HG02840 (cell line): ENCODE data around the gene GNE.
"Not testable (repeated sequence)": the region's sequence is repeated elsewhere in the genome, so short reads cannot be mapped to it uniquely, and the experiment has no call there.

Experiments
- ATAC-seq: cut with Tn5 transposase; IDR thresholded peaks from one replicate; pipeline ENCODE4 v1.9.1; 2021; ENCODE audit warnings: mild to moderate bottlenecking, moderate library complexity, moderate number of reproducible peaks; ENCODE audit not compliant: unreplicated experiment, low FRiP score

Gene GNE

DNA sequence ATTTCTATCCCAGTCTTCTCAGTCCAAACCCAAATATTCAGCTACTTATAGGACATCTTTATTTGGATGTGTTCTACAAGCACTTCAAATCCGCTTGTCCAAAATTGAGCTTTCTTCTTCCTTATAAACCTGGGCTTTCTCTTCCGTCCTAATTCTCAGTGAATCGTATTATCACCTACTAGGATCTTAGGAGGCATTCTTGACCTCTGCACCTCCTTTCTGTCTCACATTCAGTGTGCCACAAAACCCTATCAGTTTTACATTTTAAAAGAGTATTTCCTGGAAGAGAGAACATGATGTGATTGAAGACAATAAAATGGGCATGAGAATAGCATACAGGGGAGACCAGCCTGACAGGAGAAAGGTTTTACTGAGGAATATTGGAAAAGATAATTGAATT, 16.8 kb upstream of the GNE start:
- no peak for ATAC-seq

DNA sequence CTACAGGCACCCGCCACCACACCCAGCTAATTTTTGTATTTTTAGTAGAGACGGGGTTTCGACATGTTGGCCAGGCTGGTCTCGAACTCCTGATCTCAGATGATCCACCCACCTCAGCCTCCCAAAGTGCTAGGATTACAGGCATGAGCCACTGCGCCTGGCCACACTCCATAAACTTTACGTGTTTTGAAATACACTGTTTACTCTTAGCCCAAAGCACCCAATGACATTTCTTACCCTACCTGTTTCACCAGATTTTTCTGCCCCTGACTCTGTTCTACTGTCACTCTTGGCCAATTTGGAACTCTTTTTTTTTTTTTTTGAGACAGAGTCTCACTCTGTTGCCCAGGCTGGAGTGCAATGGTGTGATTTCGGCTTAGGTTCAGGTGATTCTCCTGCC, 15.1 kb upstream of the GNE start:
- not testable (repeated sequence) for ATAC-seq

DNA sequence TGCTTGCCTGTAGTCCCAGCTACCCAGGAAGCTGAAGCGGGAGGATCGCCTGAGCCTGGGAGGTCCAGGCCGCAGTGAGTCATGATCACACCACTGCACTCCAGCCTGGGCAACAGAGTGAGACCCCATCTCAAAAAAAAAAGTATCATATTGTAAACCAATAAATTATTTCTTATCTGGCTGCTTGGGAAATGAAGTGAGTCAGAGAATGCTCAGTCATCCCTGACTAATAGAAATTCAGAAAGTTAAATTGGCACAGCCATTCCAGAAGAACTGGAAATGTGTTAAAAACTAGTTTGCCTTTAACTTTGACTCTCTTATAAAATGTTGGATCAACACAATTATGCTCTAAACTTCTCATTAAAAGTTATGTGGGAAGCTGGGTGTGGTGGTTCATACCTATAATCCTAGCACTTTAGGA, 9.8 kb upstream of the GNE start:
- no peak for ATAC-seq

DNA sequence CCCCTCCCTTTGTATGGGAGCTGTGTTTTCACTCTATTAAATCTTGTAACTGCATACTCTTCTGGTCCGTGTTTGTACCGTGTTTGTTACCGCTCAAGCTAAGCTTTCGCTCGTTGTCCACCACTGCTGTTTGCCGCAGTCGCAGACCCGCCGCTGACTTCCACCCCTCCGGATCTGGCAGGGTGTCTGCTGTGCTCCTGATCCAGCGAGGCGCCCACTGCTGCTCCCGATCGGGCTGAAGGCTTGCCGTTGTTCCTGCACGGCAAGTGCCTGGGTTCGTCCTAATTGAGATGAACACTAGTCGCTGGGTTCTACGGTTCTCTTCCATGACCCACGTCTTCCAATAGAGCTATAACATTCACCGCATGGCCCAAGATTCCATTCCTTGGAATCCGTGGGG, 6.6 kb upstream of the GNE start:
- no peak for ATAC-seq

DNA sequence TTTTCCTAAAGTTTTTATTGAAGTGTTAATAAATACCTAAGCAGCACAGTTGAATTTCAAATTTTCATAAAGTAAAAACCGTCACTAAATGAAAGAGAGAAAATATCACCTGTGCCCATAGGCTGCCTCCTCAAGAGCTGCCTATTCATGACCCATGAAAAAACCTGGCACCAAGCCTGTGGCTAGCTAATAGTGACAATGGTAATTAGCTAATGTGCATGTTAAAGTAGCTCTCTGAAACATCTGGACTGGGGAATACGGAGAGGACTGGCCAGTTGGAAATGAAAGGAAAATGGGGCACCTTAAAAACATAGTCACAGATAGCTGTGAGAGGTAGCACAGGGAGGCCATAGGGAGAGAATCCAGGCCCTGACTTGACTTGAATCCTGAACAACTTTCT, 5.4 kb upstream of the GNE start:
- no peak for ATAC-seq

DNA sequence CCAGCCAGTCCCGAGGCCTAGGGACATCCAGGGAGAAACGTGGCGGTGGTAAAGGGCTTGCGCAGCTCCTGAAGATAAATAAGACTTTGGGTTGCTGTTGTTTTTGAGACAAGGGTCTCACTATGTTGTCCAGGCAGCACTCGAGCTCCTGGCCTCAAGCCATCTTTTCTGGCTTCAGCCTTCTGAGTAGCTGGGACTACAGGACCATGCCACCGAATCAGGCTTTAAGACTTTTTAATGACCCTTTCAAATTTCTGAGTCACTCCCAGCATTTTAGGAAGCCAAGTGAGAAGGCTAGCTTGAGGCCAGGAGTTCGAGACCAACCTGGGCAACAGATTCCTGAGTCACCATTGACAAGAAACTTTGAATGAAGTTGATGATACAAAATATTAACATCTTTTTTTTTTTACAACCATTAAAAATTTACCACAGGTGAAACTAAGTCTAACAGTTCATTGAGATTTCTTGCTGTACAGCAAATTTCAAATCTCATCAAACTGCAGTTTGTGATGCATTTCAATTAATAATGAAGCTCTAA, 817 bp upstream of the GNE start:
- no peak for ATAC-seq

DNA sequence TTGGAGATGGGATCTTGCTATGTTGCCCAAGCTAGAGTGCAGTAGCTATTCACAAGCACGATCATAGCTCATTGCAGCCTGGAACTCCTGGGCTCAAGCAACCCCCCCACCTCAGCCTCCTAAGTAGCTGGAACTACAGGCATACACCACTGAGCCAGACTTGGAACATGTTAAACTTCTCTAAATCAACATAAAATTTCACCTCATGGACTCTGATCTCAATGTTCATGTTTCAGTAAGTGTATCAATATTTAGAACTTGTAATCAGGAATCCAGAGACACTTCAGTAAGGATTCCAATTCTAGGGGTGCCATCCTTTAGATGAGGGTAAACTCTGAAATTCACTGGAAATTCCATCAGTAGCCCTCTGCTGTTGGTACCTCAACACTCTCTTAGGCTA, 6.8 kb downstream of the GNE start:
- no peak for ATAC-seq

DNA sequence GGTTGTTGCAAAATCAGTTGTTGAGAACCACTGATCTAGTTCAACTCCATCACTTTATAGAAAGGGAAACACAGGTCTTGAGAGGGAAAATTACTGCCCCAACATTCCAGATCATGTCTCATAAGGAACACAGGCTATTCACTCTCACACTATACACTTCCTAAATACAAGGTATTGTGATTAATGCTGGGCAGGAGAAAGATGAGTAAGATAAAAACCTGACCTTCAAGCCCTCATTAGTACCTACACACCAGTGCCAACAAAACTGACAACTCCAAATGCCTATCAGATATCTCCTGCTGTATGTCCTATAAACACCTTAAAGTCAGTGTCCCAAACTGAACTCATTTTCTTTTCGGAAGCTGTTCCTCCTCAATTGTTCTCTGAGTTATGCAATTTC, 8.2 kb downstream of the GNE start:
- ATAC-seq: no peak

DNA sequence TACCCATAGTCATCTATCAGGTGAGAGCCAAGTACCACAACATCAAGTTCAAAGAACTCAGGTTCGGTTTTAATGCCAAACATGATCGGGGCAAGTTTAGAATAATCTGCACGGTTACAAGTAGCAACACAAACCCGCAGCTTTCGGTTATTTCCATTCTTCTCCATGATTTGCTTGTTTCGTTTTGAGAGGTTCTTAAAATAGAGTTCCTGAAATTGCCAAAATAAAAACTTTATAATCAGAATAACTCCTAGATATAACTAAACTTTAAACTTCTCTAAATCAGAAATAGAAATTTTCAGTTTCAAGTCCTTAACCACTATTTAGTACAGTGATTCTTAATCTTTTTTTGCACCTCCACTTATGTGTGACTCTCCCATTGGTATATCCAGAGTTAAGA, 9.1 kb downstream of the GNE start:
- no peak for ATAC-seq

DNA sequence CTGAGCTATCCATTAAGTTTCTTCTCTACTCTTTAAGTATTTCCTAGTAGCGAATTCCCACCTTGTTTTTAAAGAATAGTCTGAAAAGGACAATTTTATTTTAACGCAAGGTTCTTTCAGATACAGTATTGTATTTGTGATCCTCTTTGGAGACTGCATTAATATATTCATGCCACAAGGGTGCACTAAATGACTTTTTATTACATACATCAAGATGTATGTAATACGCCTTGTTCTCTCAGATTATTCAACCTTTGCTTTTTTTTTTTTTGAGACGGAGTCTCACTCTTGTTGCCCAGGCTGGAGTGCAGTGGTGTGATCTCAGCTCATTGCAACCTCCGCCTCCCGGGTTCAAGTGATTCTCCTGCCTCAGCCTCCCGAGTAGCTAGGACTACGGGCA, 10.2 kb downstream of the GNE start:
- not testable (repeated sequence) for ATAC-seq

DNA sequence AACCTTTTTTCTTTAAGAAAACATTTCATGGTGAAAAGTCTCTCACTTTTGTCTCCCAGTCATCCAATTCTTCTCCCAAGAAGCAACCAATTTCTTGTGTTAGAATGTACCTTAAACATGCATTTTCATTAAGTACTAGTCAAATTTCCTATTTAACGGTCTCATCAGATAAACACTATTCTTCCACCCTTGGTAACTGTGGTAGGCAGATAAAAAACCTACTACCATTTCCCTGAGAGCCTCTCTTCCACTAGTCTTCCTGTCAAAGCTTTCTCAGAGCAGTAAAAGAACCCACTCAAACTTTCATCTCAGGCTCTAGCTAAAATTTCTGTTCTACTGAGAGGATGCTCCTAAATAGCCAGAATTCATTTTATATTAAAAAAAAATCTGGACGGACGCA, 10.9 kb downstream of the GNE start:
- no peak for ATAC-seq

DNA sequence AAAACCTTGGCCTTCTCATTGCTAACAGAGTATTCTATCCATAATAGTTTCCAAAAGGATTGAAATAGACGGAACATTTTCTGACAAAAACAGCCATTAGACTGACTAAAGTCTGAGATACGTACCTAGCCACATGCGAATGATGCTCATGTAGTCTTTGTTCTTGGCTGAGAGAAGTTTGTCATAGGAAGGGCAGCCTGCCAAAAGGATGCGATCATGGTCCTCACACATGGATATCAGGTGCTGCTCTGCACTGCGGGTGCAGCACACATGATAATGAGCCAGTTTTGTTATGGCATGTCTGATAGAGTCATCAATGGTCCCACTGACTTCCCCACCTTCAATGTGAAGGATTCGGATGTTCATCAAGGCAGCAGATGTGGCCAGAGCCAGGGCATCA, 12.3 kb downstream of the GNE start:
- no peak for ATAC-seq

DNA sequence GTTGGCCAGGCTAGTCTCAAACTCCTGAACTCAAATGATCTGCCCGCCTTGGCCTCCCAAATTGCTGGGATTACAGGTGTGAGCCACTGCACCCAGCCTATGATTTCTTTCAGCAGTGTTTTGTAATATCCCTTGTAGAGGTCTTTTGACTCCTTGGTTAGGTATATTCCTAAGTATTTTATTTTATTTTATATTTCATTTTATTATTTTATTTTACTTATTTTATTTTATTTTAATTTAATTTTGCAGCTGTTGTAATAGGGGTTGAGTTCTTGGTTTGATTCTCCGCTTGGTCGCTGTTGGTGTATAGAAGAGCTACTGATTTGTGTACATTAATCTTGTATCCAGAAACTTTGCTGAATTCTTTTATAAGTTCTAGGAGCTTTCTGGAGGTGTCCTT, 18.6 kb downstream of the GNE start:
- not testable (repeated sequence) for ATAC-seq

DNA sequence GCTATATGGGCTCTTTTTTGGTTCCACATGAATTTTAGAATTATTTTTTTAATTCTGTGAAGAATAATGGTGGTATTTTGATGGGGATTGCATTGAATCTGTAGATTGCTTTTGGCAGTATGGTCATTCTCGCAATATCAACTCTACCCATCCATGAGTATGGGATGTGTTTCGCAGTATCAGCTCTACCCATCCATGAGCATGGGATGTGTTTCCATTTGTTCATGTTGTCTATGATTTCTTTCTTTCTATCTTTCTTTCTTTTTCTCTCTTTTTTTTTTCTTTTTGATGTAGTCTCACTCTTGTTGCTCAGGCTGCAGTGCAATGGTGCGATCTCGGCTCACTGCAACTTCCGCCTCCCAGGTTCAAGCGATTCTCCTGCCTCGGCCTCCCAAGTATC, 19.0 kb downstream of the GNE start:
- ATAC-seq: not testable (repeated sequence)

DNA sequence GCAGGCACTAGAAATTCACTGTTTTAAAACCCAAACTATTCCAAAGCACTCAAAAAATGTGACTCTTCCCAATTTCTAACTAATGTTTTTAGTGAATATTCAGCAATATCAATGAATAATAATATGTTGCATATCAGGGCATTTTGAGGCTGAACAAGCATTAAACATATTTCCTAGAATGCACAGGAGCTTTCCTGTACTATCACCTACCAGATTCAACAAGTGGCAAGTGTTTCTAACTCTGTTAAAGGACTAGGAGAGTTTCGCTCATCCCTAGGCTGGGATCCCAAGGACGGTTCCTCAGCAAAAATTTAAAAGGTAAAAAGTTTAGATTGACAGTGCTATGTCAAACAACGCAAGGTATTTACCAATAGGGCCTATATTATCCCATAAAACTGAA, 21.0 kb downstream of the GNE start:
- no peak for ATAC-seq

DNA sequence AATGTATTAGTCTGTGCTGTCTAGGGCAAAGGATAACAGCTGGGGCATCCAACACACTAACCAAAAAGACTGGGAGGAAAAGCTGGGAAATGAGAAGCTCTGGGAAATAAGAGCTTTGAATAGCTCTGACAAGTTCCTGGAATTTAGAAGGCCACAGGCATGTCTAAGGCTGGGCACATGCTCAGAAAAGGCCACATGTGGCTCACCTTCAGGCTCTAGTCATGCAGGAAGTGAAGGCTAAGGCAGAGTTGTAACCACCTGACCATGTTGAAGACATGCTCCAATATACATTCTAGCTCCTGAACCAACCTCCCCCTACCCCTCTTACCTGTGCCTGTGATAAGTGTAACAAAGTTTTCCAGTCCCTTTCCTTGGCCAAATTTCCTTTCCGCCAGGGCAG, 35.8 kb downstream of the GNE start:
- no peak for ATAC-seq

DNA sequence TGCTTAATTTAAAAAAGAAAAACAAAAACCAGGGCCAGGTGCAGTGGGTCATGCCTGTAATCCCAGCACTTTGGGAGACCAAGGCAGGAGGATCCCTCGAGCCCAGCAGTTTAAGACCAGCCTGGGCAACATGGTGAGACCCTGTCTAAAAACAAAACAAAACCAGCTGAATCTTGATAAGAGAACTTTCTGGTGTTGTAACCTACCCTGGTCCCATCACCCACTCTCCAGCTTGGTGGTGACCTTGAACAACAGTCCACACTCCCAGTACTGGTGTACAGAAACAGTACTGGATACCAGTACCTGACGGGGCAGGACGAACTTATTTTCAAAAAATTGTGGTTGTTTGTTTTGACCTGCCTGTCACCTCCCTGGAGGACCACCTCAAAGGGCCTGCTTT, 36.6 kb downstream of the GNE start:
- no peak for ATAC-seq

DNA sequence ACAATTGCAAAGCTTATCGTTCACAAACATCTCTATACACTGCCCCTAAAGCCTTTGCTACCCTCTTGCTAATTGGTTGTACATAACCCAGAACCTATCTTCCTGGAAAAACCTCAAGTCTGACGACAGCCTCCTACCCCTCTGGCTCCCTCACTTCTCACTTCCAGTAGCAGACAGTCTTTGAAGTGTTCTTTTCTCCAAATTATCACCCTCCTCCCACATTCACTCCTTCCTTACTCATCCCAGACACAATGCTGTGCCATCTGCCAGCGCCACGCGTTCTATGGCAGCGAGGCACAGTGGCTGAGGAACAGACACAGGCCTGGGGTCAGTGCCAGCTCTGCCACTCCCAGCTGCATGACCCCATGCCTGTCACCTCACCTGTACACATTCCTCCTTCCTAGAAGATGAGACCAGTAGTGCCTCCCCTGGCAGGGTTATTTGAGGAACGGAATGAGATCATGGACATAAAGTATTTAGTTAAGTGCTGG, 39.8 kb downstream of the GNE start:
- ATAC-seq: no peak

DNA sequence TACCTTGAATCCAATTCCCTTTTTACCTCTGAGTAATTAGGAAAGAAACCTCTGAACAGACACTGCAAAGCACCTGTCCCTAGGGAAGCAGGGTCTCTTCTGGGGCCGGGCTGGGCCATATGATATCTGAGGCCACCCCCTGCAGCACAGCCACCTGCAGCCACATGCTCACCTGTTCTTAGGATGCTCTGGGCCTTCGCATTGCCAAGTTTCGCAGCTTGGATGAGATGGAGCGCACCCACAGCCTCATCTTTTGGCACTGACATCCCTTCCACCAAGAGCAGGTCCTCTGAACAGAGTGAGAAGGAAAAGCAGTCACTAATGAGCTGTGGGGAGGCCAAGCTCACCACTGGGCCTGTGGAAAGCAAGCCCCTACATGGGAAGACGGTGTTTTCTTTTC, 40.2 kb downstream of the GNE start:
- no peak for ATAC-seq

DNA sequence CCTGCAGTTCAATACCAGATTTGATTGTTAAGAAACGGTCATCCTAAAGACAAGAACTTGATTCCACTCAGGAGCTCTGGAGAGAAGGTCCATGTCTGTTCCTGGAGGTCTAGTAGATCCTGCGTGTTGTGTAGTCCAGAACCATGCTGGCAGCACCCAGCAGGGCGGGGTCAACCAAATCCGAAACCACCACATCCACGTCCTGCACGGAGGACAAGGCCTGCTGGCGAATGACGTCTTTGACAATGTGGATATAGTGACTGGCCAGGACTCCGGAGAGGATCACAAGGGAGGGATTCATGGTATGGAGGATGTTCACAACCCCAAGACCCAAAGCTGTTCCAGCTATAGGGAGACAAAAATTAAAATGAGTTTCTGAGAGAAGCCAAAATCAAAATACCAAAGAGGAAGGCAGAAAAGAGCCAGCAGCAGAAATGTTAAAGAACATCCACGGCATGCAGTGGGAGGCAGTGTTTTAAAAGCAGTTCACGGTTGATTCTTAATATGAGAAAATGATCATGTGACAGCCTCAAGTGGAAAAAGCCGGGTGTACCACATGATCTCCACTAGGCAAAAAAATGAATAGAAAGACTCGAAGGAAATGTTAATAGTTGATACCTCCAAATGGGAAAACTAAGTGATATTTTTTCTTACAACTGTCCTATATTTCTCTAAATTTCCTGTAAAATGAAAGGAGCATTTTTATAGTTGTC, 40.8 kb downstream of the GNE start:
- ATAC-seq: no peak

DNA sequence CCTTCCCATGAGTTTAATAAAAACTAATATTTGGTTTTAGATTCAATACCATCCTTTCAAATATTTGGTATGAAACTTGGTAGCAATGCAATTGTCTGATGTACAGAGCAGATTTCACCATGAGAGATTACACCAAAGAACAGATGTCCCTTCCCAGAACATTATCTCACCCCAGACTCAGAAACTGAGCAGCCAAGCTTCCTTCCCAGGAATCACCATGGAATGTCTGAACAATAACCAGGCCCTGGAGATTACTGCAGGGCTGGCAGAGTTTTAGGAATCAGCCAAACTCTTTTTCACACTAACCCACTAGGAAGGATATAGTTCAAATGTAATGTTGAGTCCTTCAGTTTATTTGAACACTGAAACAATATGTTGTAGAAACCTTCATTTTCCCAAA, 43.7 kb downstream of the GNE start:
- ATAC-seq: no peak

DNA sequence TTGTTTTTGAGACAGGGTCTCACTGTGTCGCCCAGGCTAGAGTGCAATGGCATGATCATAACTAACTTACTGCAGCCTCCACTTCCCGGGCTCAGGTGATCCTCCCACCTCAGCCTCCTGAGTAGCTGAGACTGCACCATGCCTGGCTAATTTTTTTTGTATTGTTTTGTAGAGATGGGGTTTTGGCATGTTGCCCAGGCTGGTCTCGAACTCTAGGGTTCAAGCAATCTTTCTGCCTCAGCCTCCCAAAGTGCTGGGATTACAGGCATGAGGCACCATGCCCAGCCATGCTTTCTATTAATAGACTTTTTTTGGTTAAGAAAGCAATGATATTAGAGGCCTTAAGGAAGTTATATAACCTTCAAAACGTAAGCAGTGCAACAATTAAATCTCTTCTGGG, 44.3 kb downstream of the GNE start:
- no peak for ATAC-seq

DNA sequence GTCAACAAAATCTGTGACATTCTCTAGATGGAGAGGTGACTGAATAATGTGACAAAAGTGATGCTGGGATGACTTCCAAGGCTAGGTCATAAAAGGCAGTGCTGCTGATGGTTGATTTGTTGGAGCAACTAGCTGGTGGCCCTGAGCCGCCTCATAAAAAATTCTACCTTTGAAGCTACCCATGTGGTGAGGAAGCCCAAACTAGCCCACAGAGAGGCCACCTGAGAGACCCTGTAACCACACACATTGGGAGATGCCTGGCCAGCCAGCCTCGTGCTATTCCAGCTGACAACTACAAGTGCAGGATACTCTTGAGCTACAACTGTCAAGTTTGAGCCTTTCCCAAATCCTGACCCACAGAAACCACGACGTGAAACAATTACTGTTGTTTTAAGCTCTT, 44.9 kb downstream of the GNE start:
- no peak for ATAC-seq
